VCaP (cell line): ENCODE results near the gene ZSCAN9.

Source experiments
- H3K27ac ChIP-seq: fragments of 450-650 bp; 2 replicates; pipeline ENCODE4 v1.5.1; 2017
- CTCF ChIP-seq: fragments of 450-650 bp; conservative IDR thresholded peaks from 2 replicates; pipeline ENCODE4 v1.5.1; 2017; ENCODE audit warnings: mild to moderate bottlenecking, moderate library complexity

ZSCAN9 gene

DNA sequence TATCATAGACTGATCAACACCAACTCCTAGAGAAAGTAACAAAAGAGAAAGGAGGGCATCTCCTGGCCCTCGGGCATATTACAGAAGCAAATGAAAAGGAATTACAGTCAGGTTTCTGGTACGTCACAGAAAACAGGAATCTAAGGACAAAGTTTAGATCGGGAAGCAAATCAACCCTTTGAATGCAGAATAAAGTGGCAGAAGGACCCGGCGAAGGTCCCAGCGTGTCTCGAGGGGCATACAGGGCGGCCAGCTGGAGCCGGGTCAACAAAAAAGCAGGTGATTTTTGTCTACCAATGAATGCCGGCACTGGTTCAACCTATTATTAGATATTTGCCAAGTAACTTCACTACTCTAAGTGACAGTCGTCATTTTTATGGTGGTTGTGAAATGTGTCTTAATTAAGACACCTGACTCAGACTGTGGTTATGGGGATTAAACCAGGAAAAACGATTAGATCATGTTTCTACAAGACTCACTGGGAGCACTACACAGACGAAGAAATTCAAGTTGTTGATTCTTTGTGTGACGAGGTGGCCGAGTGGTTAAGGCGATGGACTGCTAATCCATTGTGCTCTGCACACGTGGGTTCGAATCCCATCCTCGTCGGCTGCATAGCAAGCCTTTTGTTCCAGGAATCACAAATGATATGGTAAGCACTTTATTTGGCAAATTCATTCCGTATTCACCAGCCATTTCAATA, 12.4 kb upstream of the ZSCAN9 start:
- peak overlapping the region; percentile 58 for H3K27ac ChIP-seq
- peak; percentile 70 for TF ChIP-seq CTCF

DNA sequence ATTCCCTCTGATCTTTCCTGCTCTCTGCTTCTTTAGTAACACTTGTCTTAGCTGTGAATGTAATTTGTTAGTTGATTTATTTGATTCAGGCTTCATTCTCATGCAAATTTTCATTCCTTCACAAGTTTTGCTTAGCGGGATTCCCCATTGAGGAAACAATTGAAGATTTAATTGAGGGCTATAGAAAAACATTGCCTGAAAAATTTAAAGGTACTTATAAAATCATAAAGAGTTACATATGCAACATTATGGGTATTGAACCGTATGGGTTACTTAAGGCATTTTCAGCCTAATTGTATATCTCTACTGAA, 11.9 kb upstream of the ZSCAN9 start:
- TF ChIP-seq CTCF, result no peak
- H3K27ac ChIP-seq, result peak overlapping the region; percentile 58

- no peak overlapping the region for H3K27ac ChIP-seq
- no peak for TF ChIP-seq CTCF
Measured at GRCh38 chr6:28215425-28215824, 9.7 kb upstream of the ZSCAN9 start.

DNA sequence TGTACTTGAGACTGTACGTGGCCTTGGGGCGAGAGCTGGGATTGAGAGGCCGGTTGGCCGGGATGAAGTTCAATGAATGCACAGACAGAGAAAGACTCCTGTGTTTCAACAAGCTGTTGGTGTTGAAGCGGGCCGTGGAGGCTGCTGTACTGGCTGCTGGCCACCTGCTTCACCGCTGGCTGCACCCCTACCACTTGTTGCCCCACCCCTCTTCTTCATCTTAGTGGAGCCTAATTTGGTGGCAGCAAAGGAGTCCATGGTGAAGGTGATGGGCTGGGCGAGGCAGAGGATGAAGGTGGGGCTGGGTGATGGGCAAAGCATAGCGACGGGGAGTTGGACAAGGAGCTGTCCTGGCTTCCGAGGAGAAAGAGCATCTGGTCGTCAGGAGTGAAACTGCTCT, 7.2 kb upstream of the ZSCAN9 start:
- H3K27ac ChIP-seq, result peak overlapping the region; percentile 80; the same call in 1 of the 2 replicates
- no peak for TF ChIP-seq CTCF

- no peak for TF ChIP-seq CTCF
- peak overlapping the region; percentile 80 for H3K27ac ChIP-seq
Measured at GRCh38 chr6:28218312-28219248, 6.5 kb upstream of the ZSCAN9 start.

- no peak for TF ChIP-seq CTCF
- H3K27ac ChIP-seq, result no peak overlapping the region
Measured at GRCh38 chr6:28220257-28221133, 4.6 kb upstream of the ZSCAN9 start.
